Osteocyte (in vitro differentiated cells): ENCODE data around the gene ARHGEF33. TPM values are rescaled to one million over a fixed set of nuclear protein-coding genes. Genes with fewer than 3 reads are reported as not detected.

Experiments used
- DNase-seq: peaks from one replicate; pipeline ENCODE4 v3.0.0; 2021; ENCODE audit warnings: mixed read lengths; ENCODE audit not compliant: unreplicated experiment; ENCODE audit errors: extremely low spot score
- H3K27ac Mint-ChIP-seq: one replicate; pipeline ENCODE4 v1.8.0; 2021; ENCODE audit warnings: mild to moderate bottlenecking, mixed read lengths; ENCODE audit not compliant: unreplicated experiment
- H3K27me3 Mint-ChIP-seq: one replicate; pipeline ENCODE4 v1.8.0; 2021; ENCODE audit warnings: mixed read lengths; ENCODE audit not compliant: unreplicated experiment
- H3K36me3 Mint-ChIP-seq: one replicate; pipeline ENCODE4 v1.8.0; 2021; ENCODE audit warnings: mixed read lengths; ENCODE audit not compliant: unreplicated experiment
- H3K4me1 Mint-ChIP-seq: one replicate; pipeline ENCODE4 v1.8.0; 2021; ENCODE audit warnings: mixed read lengths; ENCODE audit not compliant: unreplicated experiment
- H3K4me3 Mint-ChIP-seq: one replicate; pipeline ENCODE4 v1.8.0; 2021; ENCODE audit warnings: mild to moderate bottlenecking, moderate library complexity, mixed read lengths; ENCODE audit not compliant: unreplicated experiment
- H3K9me3 Mint-ChIP-seq: one replicate; pipeline ENCODE4 v1.8.0; 2021; ENCODE audit warnings: mixed read lengths; ENCODE audit not compliant: unreplicated experiment
- CTCF ChIP-seq: fragments of 200-600 bp; sonication (generic); IDR thresholded peaks from 2 replicates; pipeline ENCODE4 v1.5.0; 2021; ENCODE audit warnings: antibody characterized with exemption, mild to moderate bottlenecking, moderate library complexity
- total RNA-seq: library from RNA; stranded (reverse); gene quantifications from 2 replicates; pipeline ENCODE4 v1.2.1, GENCODE V29; 2021

Gene ARHGEF33
- total RNA-seq, 1 donor from 2014 or later: 0.48 TPM

DNA sequence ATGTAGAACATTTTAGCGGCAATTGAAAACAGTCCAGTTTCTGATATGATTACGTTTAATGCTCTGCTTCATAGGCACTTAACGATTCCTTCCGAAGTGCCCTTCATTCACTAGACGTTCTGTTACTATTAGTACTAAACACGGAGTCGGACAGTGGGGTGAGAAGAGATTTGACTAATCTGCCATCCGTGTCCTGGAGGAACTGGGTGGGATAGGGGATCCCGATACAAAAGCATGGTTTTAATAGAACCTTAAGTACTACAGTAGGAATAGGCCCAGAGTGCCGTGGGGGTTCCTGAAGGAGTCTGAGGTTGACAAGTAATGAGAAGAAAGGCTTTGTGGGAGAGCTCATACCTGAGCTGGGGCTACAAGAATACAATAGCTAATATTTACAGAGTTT is 13.3 kb upstream of the ARHGEF33 start:
- peaks cover 13% of the 10 kb centered on the region for H3K36me3 Mint-ChIP-seq
- H3K27me3 Mint-ChIP-seq: no peaks in the 10 kb centered on the region
- peaks cover 21% of the 10 kb centered on the region for H3K4me1 Mint-ChIP-seq
- H3K27ac Mint-ChIP-seq: peak overlapping the region; percentile 92
- no peak for DNase-seq
- peak overlapping the region; percentile 93 for H3K4me3 Mint-ChIP-seq
- no peak for TF ChIP-seq CTCF
- peaks cover 9% of the 10 kb centered on the region for H3K9me3 Mint-ChIP-seq

GRCh38 chr2:38886063-38886462 is 3.6 kb upstream of the ARHGEF33 start:
- Mint-ChIP-seq H3K27me3 (no peaks in the 10 kb centered on the region), H3K9me3 (no peaks in the 10 kb centered on the region), H3K4me3 (no peak overlapping the region), H3K4me1 (no peaks in the 10 kb centered on the region), H3K36me3 (peaks cover 15% of the 10 kb centered on the region), H3K27ac (no peak overlapping the region)
- no peak for DNase-seq
- no peak for TF ChIP-seq CTCF

- Mint-ChIP-seq H3K9me3 (no peaks in the 10 kb centered on the region), H3K36me3 (peaks cover 13% of the 10 kb centered on the region), H3K4me1 (no peaks in the 10 kb centered on the region), H3K4me3 (no peak overlapping the region), H3K27ac (no peak overlapping the region), H3K27me3 (no peaks in the 10 kb centered on the region)
- DNase-seq: no peak
- TF ChIP-seq CTCF: no peak
These were observed 2.3 kb upstream of the ARHGEF33 start for GRCh38 chr2:38887347-38887746.

GRCh38 chr2:38887902-38888554 is 1.6 kb upstream of the ARHGEF33 start:
- no peak overlapping the region for H3K4me3 Mint-ChIP-seq
- H3K9me3 Mint-ChIP-seq: no peaks in the 10 kb centered on the region
- no peaks in the 10 kb centered on the region for H3K27me3 Mint-ChIP-seq
- no peak overlapping the region for H3K27ac Mint-ChIP-seq
- TF ChIP-seq CTCF: no peak
- no peak for DNase-seq
- peaks cover 8% of the 10 kb centered on the region for H3K36me3 Mint-ChIP-seq
- no peaks in the 10 kb centered on the region for H3K4me1 Mint-ChIP-seq

GRCh38 chr2:38889045-38889444 is 630 bp upstream of the ARHGEF33 start:
- no peaks in the 10 kb centered on the region for H3K27me3 Mint-ChIP-seq
- H3K4me3 Mint-ChIP-seq: no peak overlapping the region
- no peak overlapping the region for H3K27ac Mint-ChIP-seq
- peaks cover 7% of the 10 kb centered on the region for H3K36me3 Mint-ChIP-seq
- no peaks in the 10 kb centered on the region for H3K9me3 Mint-ChIP-seq
- no peaks in the 10 kb centered on the region for H3K4me1 Mint-ChIP-seq
- no peak for TF ChIP-seq CTCF
- no peak for DNase-seq
